GM19043 (cell line): ENCODE results near the gene FAM13A.

Experiments used
- ATAC-seq: cut with Tn5 transposase; IDR thresholded peaks from one replicate; pipeline ENCODE4 v1.9.1; 2021; ENCODE audit warnings: low read depth; ENCODE audit not compliant: unreplicated experiment

Gene FAM13A

DNA sequence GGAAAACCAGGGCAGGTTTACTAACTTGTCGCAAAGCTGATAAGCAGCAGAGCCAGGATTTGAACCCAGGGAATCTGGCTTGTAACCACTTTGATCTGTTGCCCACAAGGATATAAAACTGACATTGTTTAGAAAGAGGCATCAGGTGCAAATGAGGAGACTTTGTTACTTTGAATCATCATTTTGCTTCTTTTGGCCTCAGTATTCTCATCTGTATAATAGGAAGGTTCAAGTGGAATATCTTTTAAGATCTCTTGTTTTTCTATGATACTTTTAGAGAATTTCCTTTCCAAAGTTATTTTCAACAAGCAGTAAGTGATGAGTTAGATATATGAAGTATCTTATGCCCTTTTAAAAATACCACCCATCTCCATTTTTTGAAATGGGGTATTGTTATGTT is 301.5 kb downstream of the FAM13A start:
- no peak for ATAC-seq

DNA sequence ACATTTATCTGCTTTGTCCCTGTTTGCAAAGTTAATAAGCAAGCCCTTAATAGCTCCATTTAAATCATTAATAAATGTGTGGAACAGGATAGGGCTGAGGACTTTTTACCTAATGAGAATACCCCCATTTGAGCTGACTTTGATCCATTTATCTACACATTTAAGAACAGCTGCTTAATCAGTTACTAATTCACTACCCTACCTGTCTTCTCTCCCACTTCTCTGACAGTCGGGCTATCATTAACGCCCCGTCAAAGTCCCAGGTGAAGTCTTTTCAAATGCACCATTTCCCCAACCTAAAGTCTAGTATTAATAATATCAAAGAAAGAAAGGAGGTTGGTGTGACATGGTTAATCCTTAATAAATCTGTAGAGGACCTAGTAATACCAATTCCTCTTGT is 302.2 kb downstream of the FAM13A start:
- ATAC-seq: no peak

DNA sequence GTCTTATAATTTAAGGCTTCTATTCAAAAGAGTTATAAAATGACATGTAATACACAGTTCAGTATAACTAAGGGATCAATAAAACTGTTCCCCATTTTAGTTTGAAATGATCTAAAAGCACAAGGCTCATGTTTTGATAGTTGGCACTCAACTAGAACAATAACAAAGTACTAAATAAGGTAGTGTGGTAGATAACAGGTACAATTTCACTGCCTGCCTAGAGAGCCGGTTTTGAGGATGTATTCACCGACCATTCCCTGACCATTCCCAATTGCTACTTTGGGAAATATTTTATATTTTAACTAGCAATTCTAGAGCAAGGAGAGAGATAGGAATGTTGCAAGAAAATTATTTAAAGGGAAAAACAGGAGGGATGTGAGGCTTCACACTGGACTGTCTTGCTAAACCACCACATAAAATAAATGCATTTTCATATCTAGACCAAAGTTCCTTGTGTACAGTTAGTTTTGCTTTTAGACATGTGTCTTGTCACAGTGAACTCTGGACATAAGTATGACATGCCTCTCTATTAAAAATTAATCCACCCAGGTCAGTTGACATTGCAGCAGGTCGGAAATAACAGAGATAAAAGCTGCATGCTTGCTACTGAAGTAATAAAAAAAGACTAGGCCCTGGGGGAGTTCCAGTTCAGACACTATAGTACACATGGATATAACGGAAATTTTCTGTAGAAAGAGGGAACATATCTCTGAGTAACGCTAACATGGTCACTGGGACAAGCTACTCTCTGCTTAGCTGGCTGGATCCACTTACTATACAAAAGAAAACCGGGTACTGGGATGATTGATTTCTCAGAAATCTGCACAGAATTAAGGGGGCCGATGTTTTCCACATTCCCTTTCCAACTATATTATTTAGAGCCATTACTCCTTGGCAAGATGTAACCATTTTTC is 303.1 kb downstream of the FAM13A start:
- ATAC-seq: no peak

DNA sequence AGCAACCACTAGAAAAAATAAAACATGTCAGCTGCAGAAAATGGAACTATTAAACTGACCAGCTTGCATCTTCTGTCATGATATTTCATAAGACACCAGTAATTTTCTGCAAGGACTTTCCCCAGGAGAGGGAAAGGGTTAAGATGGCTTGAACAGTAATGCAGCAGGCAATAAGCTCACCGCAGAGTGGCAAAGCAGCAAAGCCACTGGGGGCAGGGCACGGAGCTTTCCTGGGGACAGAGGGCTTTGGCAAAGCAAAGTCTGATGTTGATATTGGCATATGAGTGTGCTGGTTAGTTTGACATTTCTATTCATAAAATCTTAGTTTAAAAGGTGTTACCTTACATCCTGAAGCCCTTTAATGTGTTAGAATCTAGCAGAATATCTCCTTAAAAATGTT is 304.2 kb downstream of the FAM13A start:
- no peak for ATAC-seq

DNA sequence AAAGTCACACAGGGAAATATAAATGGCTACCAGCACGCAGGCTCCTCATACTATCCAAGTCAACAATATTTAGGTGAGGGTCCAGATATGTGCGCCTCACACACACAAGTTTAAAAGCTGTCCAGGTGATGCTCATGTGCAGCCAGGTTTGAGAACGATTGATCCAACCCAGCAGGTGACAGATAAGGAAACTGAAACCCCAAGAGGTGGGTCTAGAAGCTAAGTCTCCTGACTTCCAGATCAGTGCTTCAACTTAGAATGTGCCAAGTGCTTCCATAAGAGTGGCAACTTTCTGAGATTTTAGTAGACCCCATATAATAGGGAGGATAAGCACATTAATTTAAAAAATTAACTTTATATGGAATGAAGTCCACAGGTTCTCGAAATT is 304.9 kb downstream of the FAM13A start:
- ATAC-seq: no peak

DNA sequence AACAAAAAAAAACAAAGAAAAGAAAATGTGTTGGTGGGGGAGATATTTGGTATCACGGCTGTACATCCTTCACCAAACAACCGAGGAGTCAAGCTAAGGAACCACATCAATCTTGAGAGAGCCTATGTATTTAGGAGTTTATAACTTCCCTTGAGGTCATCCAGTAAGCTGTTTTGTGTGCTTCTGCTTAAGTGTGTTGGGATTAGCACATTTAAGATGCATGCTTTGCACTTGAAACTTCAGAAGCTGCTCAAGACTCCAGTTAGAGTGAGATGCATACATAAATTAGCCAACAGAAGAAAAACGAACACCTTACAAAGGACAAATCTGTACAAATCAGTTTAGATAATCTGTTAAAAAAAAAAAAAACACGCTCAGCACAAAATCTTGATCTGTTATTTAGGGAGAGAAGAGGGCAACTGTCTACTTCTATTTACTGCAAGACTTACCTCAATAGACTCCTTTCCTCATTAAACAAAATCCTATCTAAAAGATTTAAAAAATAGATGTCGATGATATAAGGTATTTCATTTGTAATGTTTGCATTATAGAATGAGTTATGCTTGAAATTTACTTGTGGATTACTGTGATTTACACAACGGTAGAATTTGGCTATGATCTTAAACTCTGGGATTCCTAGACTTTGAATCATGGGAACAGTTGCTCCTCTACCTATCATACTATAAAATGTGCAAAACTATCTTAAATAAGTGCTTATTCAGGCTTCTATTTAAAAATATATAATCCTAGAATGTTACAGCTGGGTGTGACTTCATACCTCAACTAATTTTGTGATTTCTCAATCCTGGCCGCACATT is 305.5 kb downstream of the FAM13A start:
- no peak for ATAC-seq

DNA sequence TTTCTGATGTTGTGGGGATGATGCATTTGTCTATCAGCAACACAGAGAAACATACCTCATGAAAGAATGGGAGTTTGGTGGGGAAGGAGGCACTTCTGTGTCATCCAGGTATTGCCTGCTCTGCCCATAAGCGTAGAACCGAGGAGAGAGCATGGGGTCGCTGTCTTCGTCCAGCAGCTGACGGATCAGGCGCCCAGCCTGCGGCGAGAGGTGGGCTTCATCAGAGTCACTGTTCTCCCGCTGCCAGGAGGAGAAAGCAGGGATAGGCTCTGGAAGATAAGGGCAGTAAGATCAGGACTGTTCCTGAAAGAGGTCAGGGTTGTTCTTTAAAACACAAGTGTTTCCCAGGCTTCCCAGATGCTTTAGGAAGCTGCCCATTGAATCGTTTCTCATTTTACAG is 306.6 kb downstream of the FAM13A start:
- no peak for ATAC-seq

DNA sequence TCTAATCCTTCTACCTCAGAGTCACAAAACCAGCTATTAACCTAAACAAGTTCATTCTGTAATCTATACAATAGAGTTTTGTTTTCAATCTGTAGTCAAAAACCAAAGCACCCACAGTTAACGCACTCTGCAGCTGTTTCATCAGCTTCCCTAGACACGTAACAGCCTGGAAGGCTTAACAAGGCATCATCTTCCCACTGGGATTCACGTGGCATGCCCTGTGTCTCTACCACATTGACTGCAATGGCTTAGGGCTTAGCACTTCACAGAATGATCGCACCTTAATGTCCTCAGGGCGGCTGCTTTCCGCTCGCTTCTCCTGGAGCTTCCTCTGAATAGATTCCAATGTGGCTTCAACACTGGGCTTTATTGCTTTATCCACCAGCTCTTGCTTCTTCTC is 309.6 kb downstream of the FAM13A start:
- no peak for ATAC-seq

DNA sequence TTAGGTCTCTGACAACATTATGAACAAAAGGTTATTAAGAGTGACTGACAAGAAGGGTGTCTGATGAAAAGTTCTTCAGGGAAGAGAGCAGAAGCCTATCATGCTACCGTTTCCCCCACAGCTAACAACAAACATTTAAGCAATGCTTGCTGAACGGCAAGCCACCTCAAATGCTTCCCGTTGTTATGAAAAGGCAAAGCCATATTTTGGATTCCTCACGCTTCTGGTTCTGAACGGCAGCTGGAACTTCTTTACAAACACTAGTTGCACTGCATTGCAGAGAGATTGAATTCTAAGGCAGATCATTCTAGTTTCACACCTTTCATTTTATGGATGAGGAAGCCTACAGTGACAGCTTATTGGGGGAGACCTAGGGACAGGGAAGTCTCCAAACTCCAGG is 310.8 kb downstream of the FAM13A start:
- ATAC-seq: no peak

DNA sequence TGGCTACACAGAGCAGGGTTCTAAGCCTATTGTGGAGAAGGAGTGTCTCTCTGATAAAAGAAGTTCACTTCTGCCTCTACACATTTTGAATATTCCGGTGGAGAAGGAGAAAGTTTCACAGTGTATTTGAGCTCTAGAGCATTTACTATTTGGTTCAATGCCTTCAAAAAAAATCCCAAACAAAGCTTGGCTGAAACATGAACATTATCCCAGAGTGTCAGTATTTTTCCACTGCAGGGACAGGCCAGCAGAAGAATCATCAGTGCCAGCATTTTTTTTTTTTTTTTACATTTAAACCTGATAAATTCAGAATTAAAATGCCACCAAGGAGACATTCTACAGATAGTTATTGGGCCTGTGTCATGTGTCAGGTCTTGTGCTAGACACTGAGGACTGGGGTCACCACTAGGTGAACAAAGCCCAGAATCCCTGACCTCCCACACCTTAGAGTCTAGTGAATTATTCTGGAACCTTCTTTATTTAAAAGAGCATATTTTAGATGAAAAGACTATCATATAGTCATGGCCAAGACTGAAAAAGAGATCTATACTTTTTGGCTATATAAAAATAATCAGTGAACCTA is 311.3 kb downstream of the FAM13A start:
- ATAC-seq: no peak

DNA sequence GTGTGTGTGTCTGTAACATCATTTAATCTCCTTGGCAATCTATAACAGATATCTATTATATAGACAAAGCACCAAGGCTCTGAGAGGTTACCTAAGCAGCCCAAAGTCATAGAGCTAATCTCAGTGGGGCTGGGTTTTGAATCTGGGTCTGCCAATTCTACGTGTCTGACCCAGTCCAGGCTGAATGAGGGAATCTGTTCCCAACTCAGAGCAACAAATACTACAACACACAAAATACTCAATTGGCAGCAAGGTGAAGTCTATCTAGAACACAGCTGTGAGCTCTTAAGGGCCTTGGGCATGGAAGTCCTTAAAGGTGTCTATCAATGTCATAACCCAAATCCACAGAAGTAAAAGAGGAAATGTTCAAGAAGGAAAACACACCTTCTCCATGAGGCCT is 311.8 kb downstream of the FAM13A start:
- ATAC-seq: no peak

DNA sequence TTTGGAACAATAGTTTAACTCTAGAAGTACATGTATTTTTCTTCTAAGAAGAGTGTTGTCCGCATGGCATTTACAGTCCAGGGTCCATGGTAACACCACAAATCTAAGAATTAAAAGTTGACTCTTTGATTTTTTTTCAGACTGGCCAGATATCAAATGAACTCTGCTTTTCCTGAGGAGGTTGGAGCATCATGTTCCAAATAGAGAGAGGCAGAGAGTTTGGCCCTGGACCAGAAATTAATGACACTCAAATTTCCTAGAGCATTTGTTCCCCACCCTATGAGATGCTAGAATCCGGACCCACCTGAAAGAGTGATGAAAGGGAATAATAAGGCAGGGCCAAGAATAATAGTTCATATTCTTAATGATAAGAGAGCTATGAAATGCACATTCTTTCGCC is 312.4 kb downstream of the FAM13A start:
- ATAC-seq: no peak

DNA sequence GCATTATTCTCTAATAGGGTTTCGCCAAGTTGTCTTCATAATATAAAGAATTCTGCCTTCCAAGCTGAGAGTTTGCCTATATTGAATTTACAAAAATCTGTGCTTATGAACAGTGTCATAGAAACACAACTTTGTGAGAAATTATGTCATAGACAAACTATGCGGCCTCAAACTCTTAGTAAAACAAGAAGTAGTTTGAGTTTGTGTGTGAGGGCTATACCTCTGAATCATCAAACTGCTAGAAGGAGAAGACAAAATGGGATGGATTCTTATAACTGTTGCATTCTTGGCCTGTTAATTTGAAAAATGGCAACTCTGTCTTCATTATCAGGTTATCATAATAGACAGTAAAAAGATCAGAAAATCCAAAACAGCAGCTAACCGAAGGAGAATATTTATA is 313.3 kb downstream of the FAM13A start:
- ATAC-seq: no peak

DNA sequence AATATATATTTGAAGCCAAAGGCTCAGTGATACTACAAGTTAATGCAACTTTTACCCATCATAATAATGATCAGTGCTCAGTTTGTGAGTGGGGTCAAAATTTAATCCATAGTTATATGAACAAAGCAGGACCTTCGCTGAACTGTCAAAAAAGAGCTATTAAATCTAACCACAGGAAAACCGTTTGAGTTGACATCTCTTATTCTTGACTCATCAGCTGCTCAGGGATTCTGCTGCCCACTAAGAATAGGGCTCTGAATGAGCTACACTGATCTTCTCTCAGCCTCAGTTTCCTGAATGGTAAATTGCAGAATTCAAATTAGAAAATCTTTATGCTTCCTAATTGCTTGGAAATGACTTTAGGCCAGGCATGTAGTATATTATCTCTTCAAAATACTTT is 314.4 kb downstream of the FAM13A start:
- ATAC-seq: no peak

DNA sequence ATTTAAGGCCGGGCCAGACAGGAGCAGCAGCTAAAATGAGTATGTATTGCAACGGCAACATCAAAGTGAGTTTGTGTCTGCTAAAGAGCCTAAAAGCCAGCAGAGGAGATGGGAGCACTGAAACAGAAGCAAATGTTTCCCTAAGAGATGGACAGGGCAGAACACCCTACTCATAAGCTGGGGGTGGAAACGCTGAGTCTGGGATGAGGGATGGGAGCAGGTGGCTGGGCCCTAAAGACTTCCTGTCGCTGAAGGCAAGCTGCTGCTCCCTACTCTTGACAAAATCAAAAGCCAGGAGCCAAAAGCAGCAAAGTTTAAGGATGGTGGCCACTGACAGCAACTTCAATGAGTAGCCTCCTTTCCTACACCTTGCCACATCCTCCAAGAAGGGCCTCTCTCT is 318.8 kb downstream of the FAM13A start:
- no peak for ATAC-seq

DNA sequence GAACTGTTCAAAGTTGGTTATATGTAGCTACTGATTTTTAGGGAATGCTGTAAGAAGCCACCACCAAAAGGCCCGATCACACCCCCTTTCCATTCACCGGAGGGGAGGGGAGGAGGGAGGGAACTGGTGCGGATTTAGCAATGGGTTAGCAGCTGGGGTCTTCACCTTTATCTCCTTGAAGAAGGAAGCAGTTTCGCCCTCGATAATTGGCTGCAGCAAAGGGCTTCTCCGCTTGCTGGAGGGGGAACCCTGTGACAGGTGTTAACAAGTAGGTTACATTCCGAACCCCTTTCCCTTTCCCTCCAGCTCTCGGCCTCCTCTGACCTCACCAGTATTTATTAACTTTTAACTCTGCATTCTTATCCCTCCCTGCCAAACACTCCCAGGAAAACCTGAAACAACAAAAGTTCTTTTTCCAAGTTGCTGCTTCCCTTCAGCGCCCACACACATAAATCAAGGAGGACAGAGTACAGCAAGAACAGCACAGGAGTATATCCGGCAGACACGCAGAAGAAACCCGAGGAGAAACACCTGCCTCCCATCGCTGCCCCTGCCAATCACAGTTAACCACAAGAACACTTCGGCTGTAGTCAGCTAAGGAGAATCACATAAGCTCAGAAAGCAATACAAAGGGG is 319.6 kb downstream of the FAM13A start:
- ATAC-seq: peak; percentile 97

DNA sequence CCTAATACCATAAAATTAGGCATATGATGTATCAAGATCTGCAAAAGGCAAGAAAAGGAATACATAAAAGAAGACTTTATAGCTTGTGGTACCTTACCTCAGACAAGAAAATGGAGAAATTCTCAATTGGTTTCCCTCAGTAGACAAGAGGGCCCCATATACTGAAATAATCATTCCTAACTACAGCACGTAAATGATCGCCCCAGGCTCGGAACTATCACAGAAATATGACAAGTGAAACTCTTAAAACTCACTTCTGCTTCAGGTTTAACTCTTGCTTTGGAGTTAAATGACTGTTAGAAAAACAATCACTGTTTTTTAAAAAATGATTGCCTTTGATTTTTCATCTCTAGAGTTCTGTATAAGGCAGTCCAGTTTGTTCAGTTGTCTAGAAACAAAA is 320.7 kb downstream of the FAM13A start:
- ATAC-seq: no peak

DNA sequence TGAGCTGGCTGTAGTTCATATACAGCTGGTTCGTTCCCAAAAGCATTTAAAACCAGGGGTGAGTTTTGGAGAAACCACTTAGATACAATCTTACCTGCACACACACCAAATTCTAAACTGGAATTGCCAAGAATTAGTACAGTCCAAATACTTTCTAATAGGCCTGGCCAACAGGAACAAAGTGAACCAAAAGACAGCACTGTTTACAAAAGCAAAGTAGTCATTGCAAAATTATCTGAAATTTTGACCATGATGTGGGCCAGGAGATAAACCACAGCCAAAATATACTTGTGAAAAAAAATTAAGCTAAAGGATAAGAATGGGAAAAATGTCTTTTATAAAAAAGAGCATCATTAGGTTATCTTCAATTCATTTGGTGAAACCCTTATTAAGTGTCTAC is 321.4 kb downstream of the FAM13A start:
- no peak for ATAC-seq

DNA sequence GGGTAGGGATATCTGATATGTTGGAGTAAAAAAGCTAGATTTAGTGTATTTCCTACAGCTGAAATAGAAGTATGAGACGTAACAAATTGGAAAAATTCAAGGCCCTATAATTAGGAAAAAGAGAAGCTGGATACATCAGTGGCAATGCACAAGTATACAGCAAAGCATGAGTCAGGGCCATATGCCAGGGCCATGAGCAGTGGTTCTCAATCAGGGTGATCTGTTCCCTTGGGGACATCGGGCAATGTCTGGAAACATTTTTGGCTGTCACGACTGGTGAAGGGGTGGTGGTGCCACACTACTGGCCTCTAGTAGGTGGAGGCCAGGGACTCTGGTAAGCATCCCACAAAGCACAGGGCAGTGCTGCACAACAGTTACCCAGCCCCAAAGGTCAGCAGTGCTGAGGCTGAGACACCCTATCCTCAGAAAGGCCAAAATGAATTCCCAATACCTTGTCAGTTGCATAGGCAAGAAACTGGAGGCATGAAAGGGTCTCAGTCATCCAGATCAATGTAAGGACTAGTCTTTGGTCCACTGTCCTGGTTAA is 322.5 kb downstream of the FAM13A start:
- no peak for ATAC-seq

DNA sequence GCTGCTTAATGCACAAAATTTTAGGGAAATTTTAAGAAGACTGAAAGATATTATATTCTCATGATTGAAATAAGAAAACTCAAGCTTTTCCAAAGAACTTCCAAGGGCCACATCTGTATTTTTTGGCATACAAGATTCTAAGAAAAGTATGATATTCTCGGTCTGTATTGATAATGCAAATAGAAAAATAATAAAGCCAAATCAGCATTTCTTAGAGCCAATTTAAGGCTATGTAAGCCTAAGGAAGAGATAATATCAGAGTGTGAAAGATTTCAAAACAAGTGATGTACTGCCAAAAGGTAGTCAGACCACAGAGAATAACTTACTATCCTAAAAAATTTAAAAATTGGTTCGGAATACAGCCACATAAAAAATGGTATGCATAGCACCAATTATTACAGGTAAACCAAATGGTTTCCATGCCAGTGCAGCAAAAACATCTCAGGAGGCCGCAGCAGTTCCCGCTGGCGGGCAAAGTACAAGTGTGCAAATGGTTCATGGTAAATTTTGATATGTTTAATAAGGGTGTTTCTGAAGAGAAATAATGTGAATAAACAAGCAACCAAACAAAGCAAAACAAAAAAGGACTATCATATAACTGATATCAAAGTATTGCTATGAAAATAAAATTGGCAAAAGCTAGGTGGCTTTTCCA is 324.1 kb downstream of the FAM13A start:
- no peak for ATAC-seq
